ENCODE results near the gene EFNA4.

GRCh38 chr1:155116113-155116764, 52.7 kb downstream of the EFNA4 start:
- TF ChIP-seq, protein P1, sequence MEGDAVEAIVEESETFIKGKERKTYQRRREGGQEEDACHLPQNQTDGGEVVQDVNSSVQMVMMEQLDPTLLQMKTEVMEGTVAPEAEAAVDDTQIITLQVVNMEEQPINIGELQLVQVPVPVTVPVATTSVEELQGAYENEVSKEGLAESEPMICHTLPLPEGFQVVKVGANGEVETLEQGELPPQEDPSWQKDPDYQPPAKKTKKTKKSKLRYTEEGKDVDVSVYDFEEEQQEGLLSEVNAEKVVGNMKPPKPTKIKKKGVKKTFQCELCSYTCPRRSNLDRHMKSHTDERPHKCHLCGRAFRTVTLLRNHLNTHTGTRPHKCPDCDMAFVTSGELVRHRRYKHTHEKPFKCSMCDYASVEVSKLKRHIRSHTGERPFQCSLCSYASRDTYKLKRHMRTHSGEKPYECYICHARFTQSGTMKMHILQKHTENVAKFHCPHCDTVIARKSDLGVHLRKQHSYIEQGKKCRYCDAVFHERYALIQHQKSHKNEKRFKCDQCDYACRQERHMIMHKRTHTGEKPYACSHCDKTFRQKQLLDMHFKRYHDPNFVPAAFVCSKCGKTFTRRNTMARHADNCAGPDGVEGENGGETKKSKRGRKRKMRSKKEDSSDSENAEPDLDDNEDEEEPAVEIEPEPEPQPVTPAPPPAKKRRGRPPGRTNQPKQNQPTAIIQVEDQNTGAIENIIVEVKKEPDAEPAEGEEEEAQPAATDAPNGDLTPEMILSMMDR (conservative IDR thresholded peaks at IDR 0.05; ENCODE audit: low read depth, low read length), result no peak
- TF ChIP-seq EZH2 (IDR thresholded peaks at IDR 0.05; ENCODE audit: borderline replicate concordance, low read depth, low read length, poor library complexity, severe bottlenecking), result no peak
